Adrenal gland (tissue), 5 donors: ENCODE results near the gene MTIF2.

ENCODE experiments used
- POLR2A ChIP-seq, 2 donors: fragments of 450-650 bp; IDR thresholded peaks; one replicate each; pipeline ENCODE4 v1.6.1; 2017; ENCODE audit warnings: antibody characterized with exemption in 2 of 2, mild to moderate bottlenecking in 2 of 2, moderate library complexity in 1 of 2
- TF ChIP-seq, protein P1 (sequence below), 6 experiments: fragments of 450-650 bp in 4 of 6; fragments of 200-600 bp in 2 of 6; sonication (generic) in 1 of 6; IDR thresholded peaks; 1 replicate in 5 of 6; 2 replicates in 1 of 6; pipeline versions ENCODE4 v1.5.1 to v1.8.0; 2016 to 2021; ENCODE audit warnings: antibody characterized with exemption in 6 of 6, mild to moderate bottlenecking in 2 of 6, moderate library complexity in 1 of 6
- donor health status: DM: no; HTN: no; CAD: no.

DNA sequence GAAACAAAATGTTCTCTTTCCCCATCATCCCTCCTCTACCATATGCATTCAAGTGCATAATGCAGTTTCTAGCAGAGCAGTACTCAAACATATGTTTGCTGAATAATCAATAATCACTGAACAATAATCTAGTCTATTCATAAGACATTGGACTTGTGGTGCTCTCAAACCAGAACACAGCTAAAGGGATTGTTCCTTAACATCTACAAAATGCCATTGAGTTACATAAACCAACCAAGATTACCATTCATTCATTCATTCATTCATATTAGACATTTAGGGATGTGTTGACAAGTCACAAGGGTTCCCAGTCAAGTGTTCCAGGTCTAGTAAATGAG is 40.8 kb downstream of the MTIF2 start:
- TF ChIP-seq POLR2A (IDR thresholded peaks at IDR 0.05) = no peak
- TF ChIP-seq, protein P1, sequence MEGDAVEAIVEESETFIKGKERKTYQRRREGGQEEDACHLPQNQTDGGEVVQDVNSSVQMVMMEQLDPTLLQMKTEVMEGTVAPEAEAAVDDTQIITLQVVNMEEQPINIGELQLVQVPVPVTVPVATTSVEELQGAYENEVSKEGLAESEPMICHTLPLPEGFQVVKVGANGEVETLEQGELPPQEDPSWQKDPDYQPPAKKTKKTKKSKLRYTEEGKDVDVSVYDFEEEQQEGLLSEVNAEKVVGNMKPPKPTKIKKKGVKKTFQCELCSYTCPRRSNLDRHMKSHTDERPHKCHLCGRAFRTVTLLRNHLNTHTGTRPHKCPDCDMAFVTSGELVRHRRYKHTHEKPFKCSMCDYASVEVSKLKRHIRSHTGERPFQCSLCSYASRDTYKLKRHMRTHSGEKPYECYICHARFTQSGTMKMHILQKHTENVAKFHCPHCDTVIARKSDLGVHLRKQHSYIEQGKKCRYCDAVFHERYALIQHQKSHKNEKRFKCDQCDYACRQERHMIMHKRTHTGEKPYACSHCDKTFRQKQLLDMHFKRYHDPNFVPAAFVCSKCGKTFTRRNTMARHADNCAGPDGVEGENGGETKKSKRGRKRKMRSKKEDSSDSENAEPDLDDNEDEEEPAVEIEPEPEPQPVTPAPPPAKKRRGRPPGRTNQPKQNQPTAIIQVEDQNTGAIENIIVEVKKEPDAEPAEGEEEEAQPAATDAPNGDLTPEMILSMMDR (IDR thresholded peaks at IDR 0.05) = no peak
